ENCODE results near the gene COPRS. TPM values are rescaled to one million over a fixed set of nuclear protein-coding genes. Genes with fewer than 3 reads are reported as not detected.
A peak's percentile ranks its signal among the peaks of the same experiment; 100 is the strongest.

The COPRS gene
- total and polyA plus RNA-seq, 2 of the 4 experiments (the other 2 are of a cell fraction): 95.3 to 123 TPM

- peaks cover 20% of the 10 kb centered on the region for H3K9me1 ChIP-seq (ENCODE audit: insufficient read depth, low read length)
- H3K4ac ChIP-seq (ENCODE audit: low read depth, low read length): no peak overlapping the region
- no peak overlapping the region for H3K18ac ChIP-seq (ENCODE audit: low read depth, low read length)
- peaks cover 14 to 32% of the 10 kb centered on the region in 2 experiments for H3K79me1 ChIP-seq (ENCODE audit: low read depth in 1 of 2, low read length in 2 of 2)
- H3K14ac ChIP-seq (replicated peaks; ENCODE audit: low read depth, low read length): no peak overlapping the region
- H2AFZ ChIP-seq (replicated peaks; ENCODE audit: low read length, poor library complexity): peak overlapping the region; percentile 93
- no peak overlapping the region for H4K5ac ChIP-seq (ENCODE audit: low read depth, low read length)
- peak overlapping the region; percentile 26; the same call in 1 of the 2 replicates for H3K23ac ChIP-seq (ENCODE audit: low read depth, low read length)
- no peak overlapping the region for H3K56ac ChIP-seq (ENCODE audit: extremely low read depth, insufficient read depth, low read length)
- H2AK9ac ChIP-seq (replicated peaks; ENCODE audit: low read depth, low read length, poor library complexity): peak overlapping the region; percentile 33
- H4K20me1 ChIP-seq (ENCODE audit: insufficient read depth, low read length): peaks cover 21% of the 10 kb centered on the region
- 8% methylated on average over 10 of the region's 16 CpGs; no CpG with 5 or more reads in 1 of the 2 experiments for WGBS, 2 experiments (ENCODE audit: extremely low coverage in 2 of 2, insufficient read length in 1 of 2)
- peak overlapping the region; percentile 45; the same call in 1 of the 2 replicates for H3K9ac ChIP-seq (ENCODE audit: low read depth, low read length)
- peaks cover 4% of the 10 kb centered on the region for H3K4me1 ChIP-seq (ENCODE audit: control insufficient read depth, insufficient read depth, low read length)
- H4K8ac ChIP-seq (ENCODE audit: low read depth in 2 of 2, low read length in 2 of 2): no peak overlapping the region; a peak in 1 of 4 replicates
- no peak overlapping the region for H2BK15ac ChIP-seq (ENCODE audit: low read depth, low read length)
- H3K9me3 ChIP-seq (ENCODE audit: control insufficient read depth, insufficient read depth, low read length): no peaks in the 10 kb centered on the region
- dilution Hi-C loops (cut with HindIII; ENCODE audit: low sequenced_read_pairs, unreplicated experiment) (no loop called here), intact Hi-C loops (cut with micrococcal nuclease) (loop anchor here (2.0 to 5.0 kb wide), 3 partner anchors 41 to 422 kb away; partner anchors contain the start of gene UTP6), in situ Hi-C loops (cut with MboI; ENCODE audit: low sequenced_read_pairs) (no loop called here)
- no peak overlapping the region for H2BK5ac ChIP-seq (ENCODE audit: low read depth, low read length, poor library complexity, severe bottlenecking)
- H4K91ac ChIP-seq (ENCODE audit: insufficient read depth, low read depth, low read length): no peak overlapping the region
- no peak for TF ChIP-seq POLR2A (IDR thresholded peaks at IDR 0.05; ENCODE audit: low read depth, low read length)
- no peak for TF ChIP-seq RCOR1 (IDR thresholded peaks at IDR 0.05; ENCODE audit: insufficient replicate concordance, low read length)
- TF ChIP-seq CTCF (conservative IDR thresholded peaks at IDR 0.05; ENCODE audit: low read depth, low read length): no peak
- TF ChIP-seq NFE2L2 (IDR thresholded peaks at IDR 0.05; ENCODE audit: low read depth, low read length): no peak
- TF ChIP-seq MAFK (IDR thresholded peaks at IDR 0.05; ENCODE audit: low read depth, low read length): no peak
- H3K4me2 ChIP-seq (ENCODE audit: low read depth, low read length): peak overlapping the region; percentile 98
- ChIA-PET POLR2A (ENCODE audit: unreplicated experiment) (no interaction called here), CTCF (no interaction called here)
- ATAC-seq (ENCODE audit: low read depth) (no peak), DNase-seq (no peak)
- H3K36me3 ChIP-seq (ENCODE audit: control insufficient read depth, insufficient read depth, low read length): peaks cover 16% of the 10 kb centered on the region
- H3K27me3 ChIP-seq (ENCODE audit: control insufficient read depth, insufficient read depth, low read length): no peaks in the 10 kb centered on the region
- no peak overlapping the region for H2BK20ac ChIP-seq (ENCODE audit: low read depth, low read length)
- no peak overlapping the region for H3K27ac ChIP-seq (ENCODE audit: insufficient read depth, low read length)
- no peak overlapping the region for H2BK120ac ChIP-seq (ENCODE audit: low read depth, low read length)
- BruUV-seq (replicated peaks): no TSS peak
- no peak overlapping the region for H2AK5ac ChIP-seq (ENCODE audit: low read depth, low read length)
- peak overlapping the region; percentile 52 for H3K4me3 ChIP-seq (ENCODE audit: insufficient read depth, low read depth, low read length)
Observed at GRCh38 chr17:31859487-31860008, 504 bp upstream of the COPRS start.
